Naive thymus-derived CD4-positive, alpha-beta T cell (primary cell): ENCODE measurements around the gene ITGB1BP2. TPM values are rescaled to one million over a fixed set of nuclear protein-coding genes. Genes with fewer than 3 reads are reported as not detected.
A peak's percentile ranks its signal among the peaks of the same experiment; 100 is the strongest.

Source experiments
- ATAC-seq: fragments of 150-1000 bp; cut with Tn5 transposase; 2 replicates; pipeline ENCODE4 v1.10.0; 2021; ENCODE audit warnings: mild to moderate bottlenecking, moderate library complexity
- CTCF ChIA-PET: fragments of 350-600 bp; sonication (Branson Sonifier 250); formaldehyde crosslinking; loops from one replicate; lab custom pipeline; 2021; ENCODE audit warnings: antibody characterized with exemption; lab: Charles Lee
- POLR2A ChIA-PET: fragments of 350-600 bp; sonication (Branson Sonifier 250); formaldehyde crosslinking; loops from one replicate; lab custom pipeline; 2021; ENCODE audit warnings: antibody characterized with exemption, inconsistent platforms; lab: Charles Lee
- DNase-seq, 9 donors: peaks; one replicate each; pipeline versions ENCODE4 v3.0.0 to v3.0.0-alpha.2; 2020 to 2022; ENCODE audit warnings: mixed read lengths in 1 of 9
- H3K27ac ChIP-seq: one replicate; pipeline ENCODE4 v1.7.0; 2013; ENCODE audit warnings: mild to moderate bottlenecking, low read depth, low read length, moderate library complexity
- H3K27me3 ChIP-seq, 2 donors: one replicate each; pipeline ENCODE4 v1.7.0; 2013; ENCODE audit warnings: low read length in 2 of 2, mild to moderate bottlenecking in 2 of 2, moderate library complexity in 2 of 2; ENCODE audit not compliant: control insufficient read depth in 2 of 2, insufficient read depth in 2 of 2
- H3K36me3 ChIP-seq, 3 experiments: 1 replicate in 2 of 3; 2 replicates in 1 of 3; pipeline ENCODE4 v1.7.0; 2013; ENCODE audit warnings: low read length in 3 of 3, mild to moderate bottlenecking in 3 of 3, moderate library complexity in 1 of 3; ENCODE audit not compliant: insufficient read depth in 3 of 3, control insufficient read depth in 2 of 3
- H3K4me1 ChIP-seq, 2 donors: one replicate each; pipeline ENCODE4 v1.7.0; 2013; ENCODE audit warnings: low read length in 2 of 2, mild to moderate bottlenecking in 2 of 2, moderate library complexity in 1 of 2; ENCODE audit not compliant: control insufficient read depth in 2 of 2, insufficient read depth in 2 of 2
- H3K4me3 ChIP-seq: 2 replicates; pipeline ENCODE4 v1.7.0; 2013; ENCODE audit warnings: mild to moderate bottlenecking, low read length
- H3K9me3 ChIP-seq, 3 experiments: 1 replicate in 2 of 3; 2 replicates in 1 of 3; pipeline ENCODE4 v1.7.0; 2013; ENCODE audit warnings: low read length in 3 of 3; ENCODE audit not compliant: control insufficient read depth in 2 of 3
- H3K27ac Mint-ChIP-seq, 9 donors: one replicate each; pipeline ENCODE4 v1.8.0; 2020 to 2022; ENCODE audit warnings: mixed read lengths in 9 of 9, mild to moderate bottlenecking in 8 of 9, moderate library complexity in 5 of 9, inconsistent platforms in 2 of 9
- H3K27me3 Mint-ChIP-seq, 5 donors: one replicate each; pipeline ENCODE4 v1.8.0; 2021 to 2022; ENCODE audit warnings: mixed read lengths in 5 of 5, mild to moderate bottlenecking in 1 of 5
- H3K36me3 Mint-ChIP-seq, 5 donors: one replicate each; pipeline ENCODE4 v1.8.0; 2020 to 2022; ENCODE audit warnings: mixed read lengths in 5 of 5, mild to moderate bottlenecking in 3 of 5, inconsistent platforms in 1 of 5
- H3K4me1 Mint-ChIP-seq, 7 donors: one replicate each; pipeline ENCODE4 v1.8.0; 2020 to 2022; ENCODE audit warnings: mixed read lengths in 7 of 7, mild to moderate bottlenecking in 3 of 7, inconsistent platforms in 1 of 7
- H3K4me3 Mint-ChIP-seq, 10 donors: one replicate each; pipeline ENCODE4 v1.8.0; 2020 to 2022; ENCODE audit warnings: mild to moderate bottlenecking in 10 of 10, mixed read lengths in 10 of 10, moderate library complexity in 6 of 10, inconsistent platforms in 2 of 10
- H3K9me3 Mint-ChIP-seq, 11 donors: one replicate each; pipeline ENCODE4 v1.8.0; 2020 to 2022; ENCODE audit warnings: mixed read lengths in 11 of 11, mild to moderate bottlenecking in 4 of 11, inconsistent platforms in 1 of 11, moderate library complexity in 1 of 11
- intact Hi-C, 2 donors: fragments of 100-400 bp; cut with micrococcal nuclease; formaldehyde crosslinking; loops; one replicate each; pipeline ENCODE4 v1.15.1; 2023
- polyA plus RNA-seq, 2 donors: library from polyadenylated mRNA; unstranded; fragments of 300-500 nt; fragmentation: Illumina TruSeq; gene quantifications; one replicate each; pipeline ENCODE4 v1.2.3, GENCODE V29; 2021
- total RNA-seq, 6 experiments: library from RNA in 5 of 6; stranded (reverse) in 5 of 6; gene quantifications; 1 replicate in 5 of 6; 2 replicates in 1 of 6; pipeline ENCODE4 v1.2.3 and lab custom pipeline; 2021 to 2026

The ITGB1BP2 gene
- total and polyA plus RNA-seq, 7 experiments from 2014 or later = 2.4 to 6.0 (median 4.6) TPM; not detected in 2

- ChIA-PET CTCF (interaction anchor here (0.6 to 1.4 kb wide), 5 partner anchors 29 to 314 kb away, joined by 3 to 4 read pairs (median 3); partner anchors contain the start of genes TAF1 and ZMYM3), POLR2A (interaction anchor here (0.6 to 2.9 kb wide), 20 partner anchors 9 to 265 kb away, joined by 3 to 54 read pairs (median 5); partner anchors contain the start of genes IL2RG, ITGB1BP2, MED12 and OGT)
- Histone ChIP-seq H3K4me3 (peak within 1 kb of the TSS; percentile 88), H3K4me1 (peaks cover 0 to 8% of the 10 kb centered on the region in 2 donors), H3K27me3 (no peaks in the 10 kb centered on the region), H3K36me3 (peaks cover 0 to 7% (median 0%) of the 10 kb centered on the region in 3 experiments), H3K27ac (peak within 1 kb of the TSS; percentile 93), H3K9me3 (no peaks in the 10 kb centered on the region)
- intact Hi-C loops = loop anchor here (1.0 to 10.0 kb wide), 12 partner anchors 29 to 829 kb away; partner anchors contain the start of genes SNX12 (in 2 of the 2), TAF1 (in 2 of the 2), ZMYM3 (in 2 of the 2) and FOXO4 (in 1 of the 2)
- ATAC-seq = peak; percentile 91
- peak; percentile 48 to 96 (median 89) for DNase-seq
- peaks cover under 1 to 28% (median 17%) of the 10 kb centered on the region in 7 donors for H3K4me1 Mint-ChIP-seq
- peaks cover 0 to 8% (median 0%) of the 10 kb centered on the region in 5 donors for H3K36me3 Mint-ChIP-seq
- H3K4me3 Mint-ChIP-seq = peak within 1 kb of the TSS; percentile 94 to 99 (median 98)
- H3K27me3 Mint-ChIP-seq = peaks cover 0 to 3% (median 0%) of the 10 kb centered on the region in 5 donors
- peak within 1 kb of the TSS; percentile 97 to 100 (median 99) for H3K27ac Mint-ChIP-seq
- H3K9me3 Mint-ChIP-seq = peaks cover 0 to 3% (median 0%) of the 10 kb centered on the region in 11 donors
Observed at GRCh38 chrX:71283403-71284143, 18.0 kb upstream of the ITGB1BP2 start, which contains the start of gene NONO. NONO (plus strand) TSS chrX:71283635; CDS start chrX:71290638, 7,003 bp downstream.

- no peaks in the 10 kb centered on the region for H3K27me3 ChIP-seq
- Mint-ChIP-seq H3K4me1 (peaks cover 6 to 33% (median 22%) of the 10 kb centered on the region in 7 donors), H3K4me3 (peak overlapping the region; percentile 49 to 99 (median 97)), H3K27me3 (peaks cover 0 to 3% (median 0%) of the 10 kb centered on the region in 5 donors), H3K27ac (peak overlapping the region in 3 of 9 donors; percentile 17 to 52 (median 42)), H3K9me3 (peaks cover 0 to 3% (median 0%) of the 10 kb centered on the region in 11 donors), H3K36me3 (peaks cover 0 to 11% (median 3%) of the 10 kb centered on the region in 5 donors)
- H3K4me1 ChIP-seq = peaks cover 0 to 8% of the 10 kb centered on the region in 2 donors
- DNase-seq = no peak
- H3K4me3 ChIP-seq = peak overlapping the region; percentile 88
- POLR2A ChIA-PET = interaction anchor here (0.7 kb wide), 1 partner anchor 31 kb away, joined by 3 read pairs; no protein-coding TSS in a partner anchor
- ATAC-seq = no peak
- H3K9me3 ChIP-seq = no peaks in the 10 kb centered on the region
- peaks cover 0 to 13% (median 5%) of the 10 kb centered on the region in 3 experiments for H3K36me3 ChIP-seq
- peak overlapping the region; percentile 93 for H3K27ac ChIP-seq
- intact Hi-C loops = loop anchor here in 1 of 2 donors (10.0 kb wide), 1 partner anchor 831 kb away; no protein-coding TSS in a partner anchor
- CTCF ChIA-PET = interaction anchor here (0.9 kb wide), 1 partner anchor 104 kb away, joined by 5 read pairs; no protein-coding TSS in a partner anchor
Observed at GRCh38 chrX:71285929-71286328, 15.6 kb upstream of the ITGB1BP2 start.

- Mint-ChIP-seq H3K36me3 (peaks cover 0 to 17% (median 13%) of the 10 kb centered on the region in 5 donors), H3K27ac (no peak overlapping the region), H3K9me3 (no peaks in the 10 kb centered on the region), H3K27me3 (no peaks in the 10 kb centered on the region), H3K4me1 (peaks cover 4 to 28% (median 19%) of the 10 kb centered on the region in 7 donors), H3K4me3 (peak overlapping the region in 1 of 10 donors; percentile 26)
- intact Hi-C loops = no loop called here
- Histone ChIP-seq H3K4me3 (no peak overlapping the region), H3K36me3 (peaks cover 18 to 48% (median 27%) of the 10 kb centered on the region in 3 experiments), H3K27me3 (no peaks in the 10 kb centered on the region), H3K9me3 (no peaks in the 10 kb centered on the region), H3K4me1 (no peaks in the 10 kb centered on the region), H3K27ac (no peak overlapping the region)
- DNase-seq = no peak
- CTCF ChIA-PET = no interaction called here
- no peak for ATAC-seq
- POLR2A ChIA-PET = interaction anchor here (1.6 kb wide), 1 partner anchor 8 kb away, joined by 5 read pairs; the partner anchor contains the start of gene NONO
Observed at GRCh38 chrX:71291381-71291780, 10.2 kb upstream of the ITGB1BP2 start.

- Histone ChIP-seq H3K36me3 (peaks cover 23 to 63% (median 32%) of the 10 kb centered on the region in 3 experiments), H3K4me1 (no peaks in the 10 kb centered on the region), H3K4me3 (no peak overlapping the region), H3K27me3 (no peaks in the 10 kb centered on the region), H3K27ac (no peak overlapping the region), H3K9me3 (no peaks in the 10 kb centered on the region)
- intact Hi-C loops = no loop called here
- Mint-ChIP-seq H3K4me1 (peaks cover 4 to 23% (median 14%) of the 10 kb centered on the region in 7 donors), H3K9me3 (no peaks in the 10 kb centered on the region), H3K36me3 (peaks cover 4 to 27% (median 17%) of the 10 kb centered on the region in 5 donors), H3K4me3 (no peak overlapping the region), H3K27ac (no peak overlapping the region), H3K27me3 (no peaks in the 10 kb centered on the region)
- ATAC-seq (no peak), DNase-seq (no peak)
- ChIA-PET CTCF (no interaction called here), POLR2A (interaction anchor here (0.8 to 1.6 kb wide), 2 partner anchors 9 to 39 kb away, joined by 4 to 5 read pairs; partner anchors contain the start of genes NONO and ZMYM3)
Observed at GRCh38 chrX:71292669-71293365, 8.7 kb upstream of the ITGB1BP2 start.

- peaks cover 22 to 72% (median 23%) of the 10 kb centered on the region in 3 experiments for H3K36me3 ChIP-seq
- no peak for DNase-seq
- Mint-ChIP-seq H3K27me3 (no peaks in the 10 kb centered on the region), H3K4me3 (no peak overlapping the region), H3K4me1 (peaks cover 0 to 9% (median under 1%) of the 10 kb centered on the region in 7 donors), H3K36me3 (peaks cover 4 to 33% (median 23%) of the 10 kb centered on the region in 5 donors), H3K27ac (no peak overlapping the region), H3K9me3 (no peaks in the 10 kb centered on the region)
- intact Hi-C loops = no loop called here
- no peak overlapping the region for H3K4me3 ChIP-seq
- no peaks in the 10 kb centered on the region for H3K4me1 ChIP-seq
- no peaks in the 10 kb centered on the region for H3K9me3 ChIP-seq
- ChIA-PET CTCF (no interaction called here), POLR2A (interaction anchor here (0.6 kb wide), 1 partner anchor 185 kb away, joined by 4 read pairs; no protein-coding TSS in a partner anchor)
- no peak overlapping the region for H3K27ac ChIP-seq
- H3K27me3 ChIP-seq = no peaks in the 10 kb centered on the region
- no peak for ATAC-seq
Observed at GRCh38 chrX:71296806-71297205, 4.7 kb upstream of the ITGB1BP2 start.

GRCh38 chrX:71298119-71298518, 3.4 kb upstream of the ITGB1BP2 start:
- H3K4me3 Mint-ChIP-seq = no peak overlapping the region
- H3K36me3 ChIP-seq = peaks cover 13 to 60% (median 19%) of the 10 kb centered on the region in 3 experiments
- ChIA-PET CTCF (no interaction called here), POLR2A (interaction anchor here (0.6 kb wide), 2 partner anchors 22 to 68 kb away, joined by 3 to 5 read pairs; partner anchors contain the start of gene TAF1)
- no peaks in the 10 kb centered on the region for H3K9me3 ChIP-seq
- peaks cover 0 to 21% (median 3%) of the 10 kb centered on the region in 7 donors for H3K4me1 Mint-ChIP-seq
- no peaks in the 10 kb centered on the region for H3K27me3 ChIP-seq
- no peaks in the 10 kb centered on the region for H3K9me3 Mint-ChIP-seq
- DNase-seq (no peak), ATAC-seq (no peak)
- H3K27ac ChIP-seq = no peak overlapping the region
- H3K36me3 Mint-ChIP-seq = peaks cover 4 to 29% (median 23%) of the 10 kb centered on the region in 5 donors
- H3K27me3 Mint-ChIP-seq = no peaks in the 10 kb centered on the region
- H3K27ac Mint-ChIP-seq = peak overlapping the region in 2 of 9 donors; percentile 5 to 56
- no peaks in the 10 kb centered on the region for H3K4me1 ChIP-seq
- intact Hi-C loops = no loop called here
- H3K4me3 ChIP-seq = no peak overlapping the region
